SK-N-SH (cell line): Measurements from ENCODE around the gene OR51E1. TPM values are rescaled to one million over a fixed set of nuclear protein-coding genes. Genes with fewer than 3 reads are reported as not detected.

Experiments
- CTCF ChIA-PET: fragments of 300-600, 350-600 bp; formaldehyde crosslinking; extraction: SDS; loops from one replicate; lab custom pipeline; 2021; lab: Yijun Ruan, JAX
- POLR2A ChIA-PET: fragments of 350-600 bp; sonication (Branson Sonifier 250); formaldehyde crosslinking; extraction: SDS; loops from one replicate; lab custom pipeline; 2020; ENCODE audit warnings: antibody characterized with exemption, inconsistent platforms; lab: Yijun Ruan, JAX
- DNase-seq: peaks from one replicate; pipeline ENCODE4 v3.0.0; 2012
- H2AFZ ChIP-seq: fragments of 200-600 bp; sonication (generic); 2 replicates; pipeline ENCODE4 v1.8.1; 2016; ENCODE audit warnings: antibody characterized with exemption, mild to moderate bottlenecking, low read depth
- H3F3A ChIP-seq: fragments of 200-600 bp; sonication (generic); replicated peaks from 2 replicates; pipeline ENCODE3; 2016; ENCODE audit warnings: antibody characterized with exemption, mild to moderate bottlenecking; ENCODE audit not compliant: insufficient read depth
- H3K27ac ChIP-seq, 2 experiments: fragments of 200-500 bp in 1 of 2; fragments of 200-600 bp in 1 of 2; sonication (Bioruptor generic) in 1 of 2; sonication (generic), shearing (Covaris generic) in 1 of 2; 2 replicates each; pipeline versions ENCODE4 v1.5.1 to v1.6.1; 2014 to 2016; ENCODE audit warnings: low read depth in 2 of 2, inconsistent platforms in 1 of 2, low read length in 1 of 2, mild to moderate bottlenecking in 1 of 2, mixed read lengths in 1 of 2
- H3K27me3 ChIP-seq: fragments of 200-600 bp; sonication (generic), shearing (Covaris generic); 2 replicates; pipeline ENCODE4 v1.6.1; 2016; ENCODE audit warnings: mixed run types; ENCODE audit not compliant: insufficient read depth
- H3K36me3 ChIP-seq, 2 experiments: fragments of 200-500 bp in 1 of 2; fragments of 200-600 bp in 1 of 2; sonication (Bioruptor generic) in 1 of 2; sonication (generic) in 1 of 2; replicated peaks in 1 of 2; 2 replicates each; pipeline versions ENCODE3 to v1.5.1; 2014 to 2016; ENCODE audit warnings: low read length in 1 of 2, mild to moderate bottlenecking in 1 of 2; ENCODE audit not compliant: insufficient read depth in 2 of 2, control insufficient read depth in 1 of 2
- H3K4me1 ChIP-seq, 2 experiments: fragments of 200-500 bp in 1 of 2; fragments of 200-600 bp in 1 of 2; sonication (Bioruptor generic) in 1 of 2; sonication (generic), shearing (Covaris generic) in 1 of 2; 2 replicates each; pipeline versions ENCODE4 v1.5.1 to v1.6.1; 2014 to 2016; ENCODE audit warnings: low read depth in 1 of 2, low read length in 1 of 2, mixed run types in 1 of 2; ENCODE audit not compliant: insufficient read depth in 2 of 2, control insufficient read depth in 1 of 2
- H3K4me2 ChIP-seq: fragments of 200-600 bp; sonication (generic), shearing (Covaris generic); 2 replicates; pipeline ENCODE4 v1.6.1; 2017; ENCODE audit warnings: mixed run types
- H3K4me3 ChIP-seq, 2 experiments: fragments of 200-500 bp in 1 of 2; fragments of 200-600 bp in 1 of 2; sonication (Bioruptor generic) in 1 of 2; sonication (generic), shearing (Covaris generic) in 1 of 2; 2 replicates each; pipeline versions ENCODE4 v1.5.1 to v1.8.1; 2014 to 2016; ENCODE audit warnings: low read depth in 2 of 2, inconsistent platforms in 1 of 2, low read length in 1 of 2, mild to moderate bottlenecking in 1 of 2, mixed read lengths in 1 of 2, moderate library complexity in 1 of 2
- H3K79me2 ChIP-seq: fragments of 200-600 bp; sonication (generic); 2 replicates; pipeline ENCODE4 v1.8.1; 2017; ENCODE audit warnings: mild to moderate bottlenecking; ENCODE audit not compliant: insufficient read depth
- H3K9ac ChIP-seq: fragments of 200-600 bp; sonication (generic); 2 replicates; pipeline ENCODE4 v1.6.1; 2017; ENCODE audit warnings: mixed run types
- H3K9me2 ChIP-seq: fragments of 200-600 bp; sonication (generic); 2 replicates; pipeline ENCODE4 v1.6.1; 2017; ENCODE audit warnings: mixed run types
- H3K9me3 ChIP-seq: fragments of 200-600 bp; sonication (generic); 2 replicates; pipeline ENCODE4 v1.6.1; 2017; ENCODE audit warnings: mixed run types, mild to moderate bottlenecking, moderate library complexity
- H4K20me1 ChIP-seq: fragments of 200-600 bp; sonication (generic); 2 replicates; pipeline ENCODE4 v1.6.1; 2017; ENCODE audit warnings: mild to moderate bottlenecking, mixed run types; ENCODE audit not compliant: insufficient read depth
- CTCF ChIP-seq: fragments of 200-600 bp; sonication (generic); IDR thresholded peaks from 2 replicates; pipeline ENCODE4 v1.6.1; 2017; ENCODE audit warnings: antibody characterized with exemption, mild to moderate bottlenecking, moderate library complexity
- EZH2phosphoT487 ChIP-seq: fragments of 200-600 bp; sonication (generic); IDR thresholded peaks from 2 replicates; pipeline ENCODE4 v1.6.1; 2017; ENCODE audit warnings: low read depth, mixed run types, mild to moderate bottlenecking, antibody characterized with exemption, moderate library complexity, borderline replicate concordance
- FOSL2 ChIP-seq: IDR thresholded peaks from 2 replicates; pipeline ENCODE4 v1.4.0; 2012; ENCODE audit warnings: low read depth, mild to moderate bottlenecking, moderate library complexity, borderline replicate concordance
- FOXJ3 ChIP-seq: sonication (generic); formaldehyde crosslinking; IDR thresholded peaks from 2 replicates; pipeline ENCODE4 v1.5.1; 2020; ENCODE audit warnings: mild to moderate bottlenecking, missing genetic modification reagents
- FOXM1 ChIP-seq: IDR thresholded peaks from 2 replicates; pipeline ENCODE4 v1.4.0; 2012; ENCODE audit warnings: low read depth, mild to moderate bottlenecking
- GATA2 ChIP-seq: sonication (generic); formaldehyde crosslinking; IDR thresholded peaks from 2 replicates; pipeline ENCODE4 v1.5.0; 2020; ENCODE audit warnings: mild to moderate bottlenecking, missing genetic modification reagents
- MXI1 ChIP-seq: IDR thresholded peaks from 2 replicates; pipeline ENCODE4 v1.6.1; 2012; ENCODE audit warnings: mild to moderate bottlenecking, low read depth, low read length, improper control_type of control experiment
- NRF1 ChIP-seq: IDR thresholded peaks from 2 replicates; pipeline ENCODE4 v1.6.1; 2012; ENCODE audit warnings: low read depth, mild to moderate bottlenecking, low read length
- PBX3 ChIP-seq: IDR thresholded peaks from 2 replicates; pipeline ENCODE4; 2012
- POLR2AphosphoS5 ChIP-seq: IDR thresholded peaks from 2 replicates; pipeline ENCODE4 v1.6.1; 2012; ENCODE audit warnings: low read depth, low read length
- RAD21 ChIP-seq: IDR thresholded peaks from 2 replicates; pipeline ENCODE4 v1.6.1; 2012; ENCODE audit warnings: mild to moderate bottlenecking, low read length
- RXRA ChIP-seq: IDR thresholded peaks from 2 replicates; pipeline ENCODE4 v1.4.0; 2012; ENCODE audit warnings: low read depth, mild to moderate bottlenecking, borderline replicate concordance
- SMC3 ChIP-seq: IDR thresholded peaks from 2 replicates; pipeline ENCODE4 v1.6.1; 2012; ENCODE audit warnings: low read depth, low read length, improper control_type of control experiment
- TAF1 ChIP-seq: IDR thresholded peaks from 2 replicates; pipeline ENCODE4 v1.6.1; 2012; ENCODE audit warnings: low read depth, mild to moderate bottlenecking, low read length, moderate library complexity, borderline replicate concordance
- TEAD4 ChIP-seq: IDR thresholded peaks from 2 replicates; pipeline ENCODE4 v1.4.0; 2012; ENCODE audit warnings: mild to moderate bottlenecking, borderline replicate concordance; ENCODE audit not compliant: insufficient read depth
- WGBS: methylation state at CpG from one replicate; pipeline ENCODE4 v1.1.6; 2017; ENCODE audit warnings: low lambda C conversion rate; 5-methylcytosine and 5-hydroxymethylcytosine counted together
- polyA plus RNA-seq, 3 experiments: library from polyadenylated mRNA; depleted of rRNA; stranded (reverse); fragments of >200 nt; gene quantifications; 2 replicates each; pipeline ENCODE4 v1.2.3, GENCODE V29; 2012
- TF ChIP-seq, protein P1 (sequence below): fragments of 150-350 bp; IDR thresholded peaks from 2 replicates; pipeline ENCODE4 v1.6.1; 2016; ENCODE audit warnings: mild to moderate bottlenecking, low read depth, low read length
- TF ChIP-seq, protein P2 (sequence below): IDR thresholded peaks from 2 replicates; pipeline ENCODE4 v1.4.0; 2012; ENCODE audit warnings: low read depth
- TF ChIP-seq, protein P3 (sequence below): IDR thresholded peaks from 2 replicates; pipeline ENCODE4 v1.4.0; 2012; ENCODE audit warnings: low read depth, borderline replicate concordance
- TF ChIP-seq, protein P4 (sequence below): fragments of 150-350 bp; IDR thresholded peaks from 2 replicates; pipeline ENCODE4 v1.6.1; 2017; ENCODE audit warnings: antibody characterized with exemption, low read length, low read depth, borderline replicate concordance
- TF ChIP-seq, protein P5 (sequence below): IDR thresholded peaks from 2 replicates; pipeline ENCODE4 v1.6.1; 2012; ENCODE audit warnings: mild to moderate bottlenecking, low read depth, low read length, moderate library complexity

Gene OR51E1
- polyA plus RNA-seq, 1 of the 3 experiments (the other 2 are of a cell fraction): not detected

GRCh38 chr11:4704054-4704789, 60.4 kb downstream of the OR51E1 start, which contains the start of gene MMP26:
Gene MMP26 (plus strand): TSS chr11:4704784.
- H4K20me1 ChIP-seq: no peaks in the 10 kb centered on the region
- no peak for DNase-seq
- ChIA-PET POLR2A (no interaction called here), CTCF (interaction anchor here (1.3 kb wide), 1 partner anchor 68 kb away, joined by 4 read pairs; the partner anchor contains the start of gene OR51D1)
- H3F3A ChIP-seq: no peaks in the 10 kb centered on the region
- H3K27ac ChIP-seq: no peak within 1 kb of the TSS
- no peaks in the 10 kb centered on the region for H3K36me3 ChIP-seq
- H3K9ac ChIP-seq: no peak within 1 kb of the TSS
- WGBS: 0% methylated on average over 5 of the region's 5 CpGs
- no peaks in the 10 kb centered on the region for H3K9me3 ChIP-seq
- H2AFZ ChIP-seq: no peak within 1 kb of the TSS
- TF ChIP-seq RXRA: no peak
- no peak for TF ChIP-seq FOXJ3 (CRISPR knock-in tag)
- TF ChIP-seq, protein P1, sequence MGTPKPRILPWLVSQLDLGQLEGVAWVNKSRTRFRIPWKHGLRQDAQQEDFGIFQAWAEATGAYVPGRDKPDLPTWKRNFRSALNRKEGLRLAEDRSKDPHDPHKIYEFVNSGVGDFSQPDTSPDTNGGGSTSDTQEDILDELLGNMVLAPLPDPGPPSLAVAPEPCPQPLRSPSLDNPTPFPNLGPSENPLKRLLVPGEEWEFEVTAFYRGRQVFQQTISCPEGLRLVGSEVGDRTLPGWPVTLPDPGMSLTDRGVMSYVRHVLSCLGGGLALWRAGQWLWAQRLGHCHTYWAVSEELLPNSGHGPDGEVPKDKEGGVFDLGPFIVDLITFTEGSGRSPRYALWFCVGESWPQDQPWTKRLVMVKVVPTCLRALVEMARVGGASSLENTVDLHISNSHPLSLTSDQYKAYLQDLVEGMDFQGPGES: no peak
- TF ChIP-seq SMC3: no peak
- TF ChIP-seq, protein P2, sequence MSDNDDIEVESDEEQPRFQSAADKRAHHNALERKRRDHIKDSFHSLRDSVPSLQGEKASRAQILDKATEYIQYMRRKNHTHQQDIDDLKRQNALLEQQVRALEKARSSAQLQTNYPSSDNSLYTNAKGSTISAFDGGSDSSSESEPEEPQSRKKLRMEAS: no peak
- no peak for TF ChIP-seq FOXM1
- TF ChIP-seq, protein P3, sequence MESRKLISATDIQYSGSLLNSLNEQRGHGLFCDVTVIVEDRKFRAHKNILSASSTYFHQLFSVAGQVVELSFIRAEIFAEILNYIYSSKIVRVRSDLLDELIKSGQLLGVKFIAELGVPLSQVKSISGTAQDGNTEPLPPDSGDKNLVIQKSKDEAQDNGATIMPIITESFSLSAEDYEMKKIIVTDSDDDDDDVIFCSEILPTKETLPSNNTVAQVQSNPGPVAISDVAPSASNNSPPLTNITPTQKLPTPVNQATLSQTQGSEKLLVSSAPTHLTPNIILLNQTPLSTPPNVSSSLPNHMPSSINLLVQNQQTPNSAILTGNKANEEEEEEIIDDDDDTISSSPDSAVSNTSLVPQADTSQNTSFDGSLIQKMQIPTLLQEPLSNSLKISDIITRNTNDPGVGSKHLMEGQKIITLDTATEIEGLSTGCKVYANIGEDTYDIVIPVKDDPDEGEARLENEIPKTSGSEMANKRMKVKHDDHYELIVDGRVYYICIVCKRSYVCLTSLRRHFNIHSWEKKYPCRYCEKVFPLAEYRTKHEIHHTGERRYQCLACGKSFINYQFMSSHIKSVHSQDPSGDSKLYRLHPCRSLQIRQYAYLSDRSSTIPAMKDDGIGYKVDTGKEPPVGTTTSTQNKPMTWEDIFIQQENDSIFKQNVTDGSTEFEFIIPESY: no peak
- TF ChIP-seq PBX3: no peak
- TF ChIP-seq TEAD4: no peak
- no peak for TF ChIP-seq NRF1
- no peak for TF ChIP-seq CTCF
- no peak for TF ChIP-seq RAD21
- no peak for TF ChIP-seq POLR2AphosphoS5
- TF ChIP-seq, protein P4, sequence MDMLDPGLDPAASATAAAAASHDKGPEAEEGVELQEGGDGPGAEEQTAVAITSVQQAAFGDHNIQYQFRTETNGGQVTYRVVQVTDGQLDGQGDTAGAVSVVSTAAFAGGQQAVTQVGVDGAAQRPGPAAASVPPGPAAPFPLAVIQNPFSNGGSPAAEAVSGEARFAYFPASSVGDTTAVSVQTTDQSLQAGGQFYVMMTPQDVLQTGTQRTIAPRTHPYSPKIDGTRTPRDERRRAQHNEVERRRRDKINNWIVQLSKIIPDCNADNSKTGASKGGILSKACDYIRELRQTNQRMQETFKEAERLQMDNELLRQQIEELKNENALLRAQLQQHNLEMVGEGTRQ: no peak
- no peak for TF ChIP-seq MXI1
- TF ChIP-seq GATA2: no peak
- TF ChIP-seq EZH2phosphoT487: no peak
- TF ChIP-seq TAF1: no peak
- TF ChIP-seq, protein P5, sequence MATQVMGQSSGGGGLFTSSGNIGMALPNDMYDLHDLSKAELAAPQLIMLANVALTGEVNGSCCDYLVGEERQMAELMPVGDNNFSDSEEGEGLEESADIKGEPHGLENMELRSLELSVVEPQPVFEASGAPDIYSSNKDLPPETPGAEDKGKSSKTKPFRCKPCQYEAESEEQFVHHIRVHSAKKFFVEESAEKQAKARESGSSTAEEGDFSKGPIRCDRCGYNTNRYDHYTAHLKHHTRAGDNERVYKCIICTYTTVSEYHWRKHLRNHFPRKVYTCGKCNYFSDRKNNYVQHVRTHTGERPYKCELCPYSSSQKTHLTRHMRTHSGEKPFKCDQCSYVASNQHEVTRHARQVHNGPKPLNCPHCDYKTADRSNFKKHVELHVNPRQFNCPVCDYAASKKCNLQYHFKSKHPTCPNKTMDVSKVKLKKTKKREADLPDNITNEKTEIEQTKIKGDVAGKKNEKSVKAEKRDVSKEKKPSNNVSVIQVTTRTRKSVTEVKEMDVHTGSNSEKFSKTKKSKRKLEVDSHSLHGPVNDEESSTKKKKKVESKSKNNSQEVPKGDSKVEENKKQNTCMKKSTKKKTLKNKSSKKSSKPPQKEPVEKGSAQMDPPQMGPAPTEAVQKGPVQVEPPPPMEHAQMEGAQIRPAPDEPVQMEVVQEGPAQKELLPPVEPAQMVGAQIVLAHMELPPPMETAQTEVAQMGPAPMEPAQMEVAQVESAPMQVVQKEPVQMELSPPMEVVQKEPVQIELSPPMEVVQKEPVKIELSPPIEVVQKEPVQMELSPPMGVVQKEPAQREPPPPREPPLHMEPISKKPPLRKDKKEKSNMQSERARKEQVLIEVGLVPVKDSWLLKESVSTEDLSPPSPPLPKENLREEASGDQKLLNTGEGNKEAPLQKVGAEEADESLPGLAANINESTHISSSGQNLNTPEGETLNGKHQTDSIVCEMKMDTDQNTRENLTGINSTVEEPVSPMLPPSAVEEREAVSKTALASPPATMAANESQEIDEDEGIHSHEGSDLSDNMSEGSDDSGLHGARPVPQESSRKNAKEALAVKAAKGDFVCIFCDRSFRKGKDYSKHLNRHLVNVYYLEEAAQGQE: no peak
- TF ChIP-seq FOSL2: no peak
- TF ChIP-seq, all 33 proteins: peak for 0
- no peak within 1 kb of the TSS for H3K4me3 ChIP-seq
- H3K79me2 ChIP-seq: no peaks in the 10 kb centered on the region
- no peaks in the 10 kb centered on the region; the same call in 1 of the 2 replicates for H3K27me3 ChIP-seq
- H3K4me1 ChIP-seq: no peaks in the 10 kb centered on the region
- H3K9me2 ChIP-seq: no peaks in the 10 kb centered on the region
- no peak within 1 kb of the TSS for H3K4me2 ChIP-seq
